ENCODE data around the gene RYR3.

DNA sequence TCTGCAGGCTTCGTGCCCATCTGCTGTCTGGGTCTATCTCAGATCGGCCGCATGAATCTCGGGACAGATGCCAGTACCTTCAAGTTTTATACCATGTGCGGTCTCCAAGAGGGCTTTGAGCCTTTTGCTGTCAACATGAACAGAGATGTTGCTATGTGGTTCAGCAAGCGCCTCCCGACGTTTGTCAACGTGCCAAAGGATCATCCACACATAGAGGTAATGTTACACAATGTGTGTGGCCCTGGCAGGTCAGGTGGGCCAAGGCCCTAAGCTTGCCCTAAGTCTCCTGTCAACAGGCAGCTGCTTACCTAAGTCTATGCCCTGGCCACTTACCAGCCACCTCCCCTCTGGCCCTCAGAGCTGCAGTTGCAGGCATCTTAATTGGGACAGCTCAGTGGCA is 333.5 kb downstream of the RYR3 start:
- TF ChIP-seq, protein P1, sequence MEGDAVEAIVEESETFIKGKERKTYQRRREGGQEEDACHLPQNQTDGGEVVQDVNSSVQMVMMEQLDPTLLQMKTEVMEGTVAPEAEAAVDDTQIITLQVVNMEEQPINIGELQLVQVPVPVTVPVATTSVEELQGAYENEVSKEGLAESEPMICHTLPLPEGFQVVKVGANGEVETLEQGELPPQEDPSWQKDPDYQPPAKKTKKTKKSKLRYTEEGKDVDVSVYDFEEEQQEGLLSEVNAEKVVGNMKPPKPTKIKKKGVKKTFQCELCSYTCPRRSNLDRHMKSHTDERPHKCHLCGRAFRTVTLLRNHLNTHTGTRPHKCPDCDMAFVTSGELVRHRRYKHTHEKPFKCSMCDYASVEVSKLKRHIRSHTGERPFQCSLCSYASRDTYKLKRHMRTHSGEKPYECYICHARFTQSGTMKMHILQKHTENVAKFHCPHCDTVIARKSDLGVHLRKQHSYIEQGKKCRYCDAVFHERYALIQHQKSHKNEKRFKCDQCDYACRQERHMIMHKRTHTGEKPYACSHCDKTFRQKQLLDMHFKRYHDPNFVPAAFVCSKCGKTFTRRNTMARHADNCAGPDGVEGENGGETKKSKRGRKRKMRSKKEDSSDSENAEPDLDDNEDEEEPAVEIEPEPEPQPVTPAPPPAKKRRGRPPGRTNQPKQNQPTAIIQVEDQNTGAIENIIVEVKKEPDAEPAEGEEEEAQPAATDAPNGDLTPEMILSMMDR (tag by site-specific recombination; IDR thresholded peaks at IDR 0.05), result no peak
- TF ChIP-seq, protein P2, sequence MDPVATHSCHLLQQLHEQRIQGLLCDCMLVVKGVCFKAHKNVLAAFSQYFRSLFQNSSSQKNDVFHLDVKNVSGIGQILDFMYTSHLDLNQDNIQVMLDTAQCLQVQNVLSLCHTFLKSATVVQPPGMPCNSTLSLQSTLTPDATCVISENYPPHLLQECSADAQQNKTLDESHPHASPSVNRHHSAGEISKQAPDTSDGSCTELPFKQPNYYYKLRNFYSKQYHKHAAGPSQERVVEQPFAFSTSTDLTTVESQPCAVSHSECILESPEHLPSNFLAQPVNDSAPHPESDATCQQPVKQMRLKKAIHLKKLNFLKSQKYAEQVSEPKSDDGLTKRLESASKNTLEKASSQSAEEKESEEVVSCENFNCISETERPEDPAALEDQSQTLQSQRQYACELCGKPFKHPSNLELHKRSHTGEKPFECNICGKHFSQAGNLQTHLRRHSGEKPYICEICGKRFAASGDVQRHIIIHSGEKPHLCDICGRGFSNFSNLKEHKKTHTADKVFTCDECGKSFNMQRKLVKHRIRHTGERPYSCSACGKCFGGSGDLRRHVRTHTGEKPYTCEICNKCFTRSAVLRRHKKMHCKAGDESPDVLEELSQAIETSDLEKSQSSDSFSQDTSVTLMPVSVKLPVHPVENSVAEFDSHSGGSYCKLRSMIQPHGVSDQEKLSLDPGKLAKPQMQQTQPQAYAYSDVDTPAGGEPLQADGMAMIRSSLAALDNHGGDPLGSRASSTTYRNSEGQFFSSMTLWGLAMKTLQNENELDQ (tag by site-specific recombination; IDR thresholded peaks at IDR 0.05; ENCODE audit: low read depth), result no peak
- no peak for TF ChIP-seq ZNF16 (tag by site-specific recombination; IDR thresholded peaks at IDR 0.05; ENCODE audit: low read depth)

Measured in HEK293 (cell line).